Panc1 (cell line): ENCODE measurements around the gene SLC27A5.

ENCODE experiments used
- CTCF ChIP-seq: fragments of 450-650 bp; IDR thresholded peaks from 2 replicates; pipeline ENCODE4 v1.5.1; 2017; ENCODE audit warnings: mild to moderate bottlenecking
- POLR2AphosphoS5 ChIP-seq: IDR thresholded peaks from 2 replicates; pipeline ENCODE4 v1.6.1; 2012; ENCODE audit warnings: mild to moderate bottlenecking, low read depth, low read length, moderate library complexity
- REST ChIP-seq, 2 experiments: IDR thresholded peaks; 2 replicates each; pipeline ENCODE4 v1.6.1; 2011 to 2012; ENCODE audit warnings: low read depth in 2 of 2, control low read depth in 1 of 2, low read length in 1 of 2, mild to moderate bottlenecking in 1 of 2, moderate library complexity in 1 of 2; ENCODE audit not compliant: insufficient read depth in 1 of 2

GRCh38 chr19:58453743-58454142 is 58.0 kb downstream of the SLC27A5 start:
- TF ChIP-seq CTCF (no peak), POLR2AphosphoS5 (no peak), REST (IDR thresholded peaks at IDR 0.05; ENCODE audit: insufficient read depth in 1 of 2, low read depth in 2 of 2, low read length in 1 of 2) (no peak)
